Stimulated activated CD8-positive, alpha-beta memory T cell treated with anti-CD3 and anti-CD28 coated beads, Interleukin-7, amount 100 ng/mL, for 24 hours (primary cell): ENCODE measurements around the gene IBA57.
"Not testable (repeated sequence)": the region's sequence is repeated elsewhere in the genome, so short reads cannot be mapped to it uniquely, and the experiment has no call there.

Source experiments
- DNase-seq: peaks from one replicate; pipeline ENCODE4 v3.0.0-alpha.2; 2020; ENCODE audit warnings: low read depth

The IBA57 gene

GRCh38 chr1:228226956-228227791 is 61.6 kb downstream of the IBA57 start:
- DNase-seq: no peak

GRCh38 chr1:228228147-228228546 is 62.5 kb downstream of the IBA57 start:
- DNase-seq: not testable (repeated sequence)

DNA sequence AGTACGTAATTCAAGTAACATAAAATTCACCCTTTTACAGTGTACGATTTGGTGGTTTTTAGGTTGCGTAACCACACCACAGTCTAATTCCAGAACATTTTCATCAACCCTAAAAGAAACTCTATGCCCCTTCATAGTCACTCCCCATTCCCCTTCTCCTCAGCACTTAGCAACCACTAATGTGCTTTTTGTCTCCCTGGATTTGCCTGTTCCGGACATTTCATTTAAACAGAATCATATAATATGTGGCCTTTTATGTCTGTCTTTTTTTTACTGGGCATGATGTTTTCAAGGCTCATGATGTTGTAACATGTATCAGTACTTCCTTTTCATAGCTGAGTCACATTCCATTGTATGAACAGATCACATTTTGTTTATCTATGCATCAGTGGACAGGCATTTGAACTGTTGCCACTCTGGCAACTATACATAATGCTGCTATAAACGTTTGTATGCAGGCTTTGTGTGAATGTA is 63.0 kb downstream of the IBA57 start:
- no peak for DNase-seq

DNA sequence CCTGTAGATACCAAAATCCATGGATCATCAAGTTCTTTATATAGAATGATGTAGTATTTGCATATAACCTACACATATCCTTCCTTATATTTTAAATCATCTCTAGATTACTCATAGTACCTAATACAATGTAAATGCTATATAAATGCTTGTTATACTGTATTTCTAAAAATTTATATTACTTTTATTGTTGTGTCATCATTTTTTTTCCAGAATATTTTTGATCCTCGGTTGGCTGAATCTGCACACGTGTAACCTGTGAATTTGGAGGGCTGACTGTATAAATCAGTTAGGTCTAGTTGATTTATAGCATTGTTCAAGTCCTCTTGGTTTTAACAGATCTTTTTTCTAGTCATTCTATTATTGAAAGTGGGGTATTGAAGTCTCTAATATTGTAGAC is 65.6 kb downstream of the IBA57 start:
- DNase-seq: no peak
